ENCODE results near the gene PIMREG. TPM values are rescaled to one million over a fixed set of nuclear protein-coding genes. Genes with fewer than 3 reads are reported as not detected.

Gene PIMREG
- polyA plus RNA-seq, 2 donors, result 1.7 to 4.0 TPM

- Histone ChIP-seq H3K4me3 (ENCODE audit: low read depth in 1 of 2, low read length in 2 of 2) (no peak overlapping the region), H3K27me3 (ENCODE audit: control insufficient read depth in 1 of 2, insufficient read depth in 2 of 2, low read length in 2 of 2) (no peaks in the 10 kb centered on the region), H3K27ac (ENCODE audit: low read depth in 2 of 2, low read length in 1 of 2) (no peak overlapping the region), H3K4me1 (ENCODE audit: control insufficient read depth in 2 of 2, insufficient read depth in 2 of 2, low read length in 1 of 2) (peaks cover 0 to 6% of the 10 kb centered on the region in 2 donors), H3K9me3 (ENCODE audit: control insufficient read depth in 2 of 2, insufficient read depth in 1 of 2, low read depth in 1 of 2, low read length in 1 of 2) (no peaks in the 10 kb centered on the region), H3K36me3 (ENCODE audit: control insufficient read depth in 2 of 2, insufficient read depth in 2 of 2, low read length in 1 of 2) (no peaks in the 10 kb centered on the region)
- 54 to 64% methylated on average over 13 of the region's 13 CpGs for WGBS, 2 donors
These were observed 21.5 kb upstream of the PIMREG start for GRCh38 chr17:6422654-6423241.

- 65 to 68% methylated on average over 14 of the region's 14 CpGs for WGBS, 2 donors
- H3K9me3 ChIP-seq (ENCODE audit: control insufficient read depth in 2 of 2, insufficient read depth in 1 of 2, low read depth in 1 of 2, low read length in 1 of 2), result no peaks in the 10 kb centered on the region
- no peak overlapping the region for H3K27ac ChIP-seq (ENCODE audit: low read depth in 2 of 2, low read length in 1 of 2)
- H3K27me3 ChIP-seq (ENCODE audit: control insufficient read depth in 1 of 2, insufficient read depth in 2 of 2, low read length in 2 of 2), result no peaks in the 10 kb centered on the region
- no peak overlapping the region for H3K4me3 ChIP-seq (ENCODE audit: low read depth in 1 of 2, low read length in 2 of 2)
- peaks cover 0 to 6% of the 10 kb centered on the region in 2 donors for H3K4me1 ChIP-seq (ENCODE audit: control insufficient read depth in 2 of 2, insufficient read depth in 2 of 2, low read length in 1 of 2)
- no peaks in the 10 kb centered on the region for H3K36me3 ChIP-seq (ENCODE audit: control insufficient read depth in 2 of 2, insufficient read depth in 2 of 2, low read length in 1 of 2)
These were observed 20.3 kb upstream of the PIMREG start for GRCh38 chr17:6423931-6424330.

GRCh38 chr17:6425407-6425806 lies 18.8 kb upstream of the PIMREG start:
- H3K4me3 ChIP-seq (ENCODE audit: low read depth in 1 of 2, low read length in 2 of 2), result no peak overlapping the region
- H3K4me1 ChIP-seq (ENCODE audit: control insufficient read depth in 2 of 2, insufficient read depth in 2 of 2, low read length in 1 of 2), result peaks cover 0 to 6% of the 10 kb centered on the region in 2 donors
- H3K27ac ChIP-seq (ENCODE audit: low read depth in 2 of 2, low read length in 1 of 2), result no peak overlapping the region
- 88 to 89% methylated on average over 18 of the region's 18 CpGs for WGBS, 2 donors
- H3K9me3 ChIP-seq (ENCODE audit: control insufficient read depth in 2 of 2, insufficient read depth in 1 of 2, low read depth in 1 of 2, low read length in 1 of 2), result no peaks in the 10 kb centered on the region
- no peaks in the 10 kb centered on the region for H3K27me3 ChIP-seq (ENCODE audit: control insufficient read depth in 1 of 2, insufficient read depth in 2 of 2, low read length in 2 of 2)
- no peaks in the 10 kb centered on the region for H3K36me3 ChIP-seq (ENCODE audit: control insufficient read depth in 2 of 2, insufficient read depth in 2 of 2, low read length in 1 of 2)

GRCh38 chr17:6426356-6427101 lies 17.7 kb upstream of the PIMREG start:
- WGBS, 2 donors, result 77 to 82% methylated on average over 25 of the region's 25 CpGs
- Histone ChIP-seq H3K9me3 (ENCODE audit: control insufficient read depth in 2 of 2, insufficient read depth in 1 of 2, low read depth in 1 of 2, low read length in 1 of 2) (no peaks in the 10 kb centered on the region), H3K27ac (ENCODE audit: low read depth in 2 of 2, low read length in 1 of 2) (no peak overlapping the region), H3K27me3 (ENCODE audit: control insufficient read depth in 1 of 2, insufficient read depth in 2 of 2, low read length in 2 of 2) (no peaks in the 10 kb centered on the region), H3K4me3 (ENCODE audit: low read depth in 1 of 2, low read length in 2 of 2) (no peak overlapping the region), H3K36me3 (ENCODE audit: control insufficient read depth in 2 of 2, insufficient read depth in 2 of 2, low read length in 1 of 2) (no peaks in the 10 kb centered on the region), H3K4me1 (ENCODE audit: control insufficient read depth in 2 of 2, insufficient read depth in 2 of 2, low read length in 1 of 2) (peaks cover 0 to 6% of the 10 kb centered on the region in 2 donors)

- no peaks in the 10 kb centered on the region for H3K27me3 ChIP-seq (ENCODE audit: control insufficient read depth in 1 of 2, insufficient read depth in 2 of 2, low read length in 2 of 2)
- 44 to 49% methylated on average over 7 of the region's 7 CpGs for WGBS, 2 donors
- H3K4me3 ChIP-seq (ENCODE audit: low read depth in 1 of 2, low read length in 2 of 2), result no peak overlapping the region
- peaks cover 0 to 6% of the 10 kb centered on the region in 2 donors for H3K4me1 ChIP-seq (ENCODE audit: control insufficient read depth in 2 of 2, insufficient read depth in 2 of 2, low read length in 1 of 2)
- no peaks in the 10 kb centered on the region for H3K9me3 ChIP-seq (ENCODE audit: control insufficient read depth in 2 of 2, insufficient read depth in 1 of 2, low read depth in 1 of 2, low read length in 1 of 2)
- H3K36me3 ChIP-seq (ENCODE audit: control insufficient read depth in 2 of 2, insufficient read depth in 2 of 2, low read length in 1 of 2), result no peaks in the 10 kb centered on the region
- H3K27ac ChIP-seq (ENCODE audit: low read depth in 2 of 2, low read length in 1 of 2), result no peak overlapping the region
These were observed 16.9 kb upstream of the PIMREG start for GRCh38 chr17:6427279-6427781.

- Histone ChIP-seq H3K9me3 (ENCODE audit: control insufficient read depth in 2 of 2, insufficient read depth in 1 of 2, low read depth in 1 of 2, low read length in 1 of 2) (no peaks in the 10 kb centered on the region), H3K4me3 (ENCODE audit: low read depth in 1 of 2, low read length in 2 of 2) (no peak overlapping the region), H3K4me1 (ENCODE audit: control insufficient read depth in 2 of 2, insufficient read depth in 2 of 2, low read length in 1 of 2) (peaks cover 0 to 6% of the 10 kb centered on the region in 2 donors), H3K36me3 (ENCODE audit: control insufficient read depth in 2 of 2, insufficient read depth in 2 of 2, low read length in 1 of 2) (no peaks in the 10 kb centered on the region), H3K27me3 (ENCODE audit: control insufficient read depth in 1 of 2, insufficient read depth in 2 of 2, low read length in 2 of 2) (no peaks in the 10 kb centered on the region), H3K27ac (ENCODE audit: low read depth in 2 of 2, low read length in 1 of 2) (no peak overlapping the region)
- WGBS, 2 donors, result 87 to 89% methylated on average over 17 of the region's 17 CpGs
These were observed 15.9 kb upstream of the PIMREG start for GRCh38 chr17:6428207-6428965.

- Histone ChIP-seq H3K36me3 (ENCODE audit: control insufficient read depth in 2 of 2, insufficient read depth in 2 of 2, low read length in 1 of 2) (no peaks in the 10 kb centered on the region), H3K4me3 (ENCODE audit: low read depth in 1 of 2, low read length in 2 of 2) (no peak overlapping the region), H3K27ac (ENCODE audit: low read depth in 2 of 2, low read length in 1 of 2) (no peak overlapping the region), H3K27me3 (ENCODE audit: control insufficient read depth in 1 of 2, insufficient read depth in 2 of 2, low read length in 2 of 2) (no peaks in the 10 kb centered on the region), H3K4me1 (ENCODE audit: control insufficient read depth in 2 of 2, insufficient read depth in 2 of 2, low read length in 1 of 2) (peaks cover 0 to 6% of the 10 kb centered on the region in 2 donors), H3K9me3 (ENCODE audit: control insufficient read depth in 2 of 2, insufficient read depth in 1 of 2, low read depth in 1 of 2, low read length in 1 of 2) (no peaks in the 10 kb centered on the region)
- WGBS, 2 donors, result 81 to 88% methylated on average over 7 of the region's 7 CpGs
These were observed 15.0 kb upstream of the PIMREG start for GRCh38 chr17:6429266-6429665.

GRCh38 chr17:6430769-6431168 lies 13.5 kb upstream of the PIMREG start:
- no peak overlapping the region for H3K27ac ChIP-seq (ENCODE audit: low read depth in 2 of 2, low read length in 1 of 2)
- H3K4me3 ChIP-seq (ENCODE audit: low read depth in 1 of 2, low read length in 2 of 2), result no peak overlapping the region
- no peaks in the 10 kb centered on the region for H3K9me3 ChIP-seq (ENCODE audit: control insufficient read depth in 2 of 2, insufficient read depth in 1 of 2, low read depth in 1 of 2, low read length in 1 of 2)
- peaks cover 0 to 6% of the 10 kb centered on the region in 2 donors for H3K4me1 ChIP-seq (ENCODE audit: control insufficient read depth in 2 of 2, insufficient read depth in 2 of 2, low read length in 1 of 2)
- no peaks in the 10 kb centered on the region for H3K27me3 ChIP-seq (ENCODE audit: control insufficient read depth in 1 of 2, insufficient read depth in 2 of 2, low read length in 2 of 2)
- H3K36me3 ChIP-seq (ENCODE audit: control insufficient read depth in 2 of 2, insufficient read depth in 2 of 2, low read length in 1 of 2), result no peaks in the 10 kb centered on the region

- H3K4me1 ChIP-seq (ENCODE audit: control insufficient read depth in 2 of 2, insufficient read depth in 2 of 2, low read length in 1 of 2), result no peaks in the 10 kb centered on the region
- peak within 1 kb of the TSS in 1 of 2 donors; percentile 10 for H3K4me3 ChIP-seq (ENCODE audit: low read depth in 1 of 2, low read length in 2 of 2)
- H3K36me3 ChIP-seq (ENCODE audit: control insufficient read depth in 2 of 2, insufficient read depth in 2 of 2, low read length in 1 of 2), result no peaks in the 10 kb centered on the region
- H3K9me3 ChIP-seq (ENCODE audit: control insufficient read depth in 2 of 2, insufficient read depth in 1 of 2, low read depth in 1 of 2, low read length in 1 of 2), result no peaks in the 10 kb centered on the region
- WGBS, 2 donors, result 74 to 78% methylated on average over 16 of the region's 16 CpGs
- no peak within 1 kb of the TSS for H3K27ac ChIP-seq (ENCODE audit: low read depth in 2 of 2, low read length in 1 of 2)
- no peaks in the 10 kb centered on the region for H3K27me3 ChIP-seq (ENCODE audit: control insufficient read depth in 1 of 2, insufficient read depth in 2 of 2, low read length in 2 of 2)
These were observed 9.2 kb upstream of the PIMREG start, which contains the start of gene AIPL1 for GRCh38 chr17:6435051-6435450. Gene AIPL1, minus strand, starts transcription at chr17:6435121. Its CDS starts 17 bp downstream, at chr17:6435104.

Data from esophagus (tissue), 2 donors.